H1 (cell line): Measurements from ENCODE around the gene HMCN1. TPM values are rescaled to one million over a fixed set of nuclear protein-coding genes. Genes with fewer than 3 reads are reported as not detected.

Experiments used
- CTCF ChIA-PET: fragments of 300-600 bp; sonication (Branson Sonifier 250); formaldehyde crosslinking; loops from one replicate; lab custom pipeline; 2021; ENCODE audit not compliant: partially characterized antibody; lab: Charles Lee
- POLR2A ChIA-PET: fragments of 300-600 bp; sonication (Branson Sonifier 250); formaldehyde crosslinking; loops from one replicate; lab custom pipeline; 2021; ENCODE audit warnings: inconsistent platforms; ENCODE audit not compliant: partially characterized antibody; lab: Charles Lee
- DNase-seq, 2 experiments: peaks; one replicate each; pipeline versions ENCODE4 v3.0.0 to v3.0.0-alpha.2; 2010 to 2022; ENCODE audit warnings: low spot score in 2 of 2, low read depth in 1 of 2, mixed read lengths in 1 of 2
- FAIRE-seq: peaks from 2 replicates; lab custom pipeline; 2011; peaks lifted over from hg19 to GRCh38; lab: Jason Lieb, UNC
- H2AFZ ChIP-seq: 2 replicates; pipeline ENCODE4 v1.8.1; 2012; ENCODE audit warnings: low read length, inconsistent platforms
- H2AK5ac ChIP-seq: 2 replicates; pipeline ENCODE4 v1.6.1; 2013; ENCODE audit warnings: low read depth, low read length
- H2BK120ac ChIP-seq: replicated peaks from 2 replicates; pipeline ENCODE3; 2013; ENCODE audit warnings: low read depth, low read length, inconsistent platforms
- H2BK12ac ChIP-seq: 2 replicates; pipeline ENCODE4 v1.6.1; 2013; ENCODE audit warnings: low read depth, low read length
- H2BK15ac ChIP-seq: 2 replicates; pipeline ENCODE4 v1.6.1; 2013; ENCODE audit warnings: low read length
- H2BK20ac ChIP-seq: 2 replicates; pipeline ENCODE4 v1.6.1; 2013; ENCODE audit warnings: low read length
- H2BK5ac ChIP-seq: 2 replicates; pipeline ENCODE4 v1.6.1; 2013; ENCODE audit warnings: low read depth, low read length
- H3K14ac ChIP-seq: 2 replicates; pipeline ENCODE4 v1.6.1; 2013; ENCODE audit warnings: inconsistent platforms; ENCODE audit not compliant: insufficient read length
- H3K18ac ChIP-seq: 2 replicates; pipeline ENCODE4 v1.6.1; 2013; ENCODE audit warnings: low read length; ENCODE audit errors: extremely low read depth
- H3K23ac ChIP-seq: 2 replicates; pipeline ENCODE4 v1.6.1; 2013; ENCODE audit warnings: inconsistent platforms; ENCODE audit not compliant: insufficient read length
- H3K23me2 ChIP-seq: 2 replicates; pipeline ENCODE4 v1.6.1; 2013; ENCODE audit warnings: low read depth, low read length
- H3K27ac ChIP-seq: 2 replicates; pipeline ENCODE4 v1.6.1; 2011; ENCODE audit warnings: low read depth, low read length, inconsistent platforms
- H3K27me3 ChIP-seq, 4 experiments: replicated peaks in 1 of 4; 1 replicate in 1 of 4; 2 replicates in 3 of 4; pipeline versions ENCODE4 v1.6.1 to v1.8.1; 2011 to 2013; ENCODE audit warnings: low read length in 3 of 4, mild to moderate bottlenecking in 3 of 4, inconsistent platforms in 2 of 4, mixed read lengths in 2 of 4, moderate library complexity in 1 of 4; ENCODE audit not compliant: control insufficient read depth in 3 of 4, insufficient read depth in 3 of 4; ENCODE audit errors: extremely low read depth in 1 of 4
- H3K36me3 ChIP-seq, 4 experiments: 2 replicates each; pipeline versions ENCODE4 v1.6.1 to v1.8.1; 2011 to 2013; ENCODE audit warnings: mild to moderate bottlenecking in 4 of 4, low read length in 3 of 4, moderate library complexity in 2 of 4, control low read depth in 1 of 4, inconsistent platforms in 1 of 4; ENCODE audit not compliant: insufficient read depth in 4 of 4, control insufficient read depth in 2 of 4
- H3K4ac ChIP-seq: replicated peaks from 2 replicates; pipeline ENCODE3; 2013; ENCODE audit warnings: low read length, low read depth, mixed read lengths, inconsistent platforms; ENCODE audit not compliant: insufficient read length
- H3K4me1 ChIP-seq, 4 experiments: replicated peaks in 1 of 4; 1 replicate in 1 of 4; 2 replicates in 3 of 4; pipeline versions ENCODE4 v1.6.1 to v1.8.1; 2011 to 2013; ENCODE audit warnings: low read length in 3 of 4, inconsistent platforms in 2 of 4, mixed read lengths in 1 of 4; ENCODE audit not compliant: insufficient read depth in 4 of 4, control insufficient read depth in 3 of 4
- H3K4me2 ChIP-seq, 2 experiments: 2 replicates each; pipeline versions ENCODE4 v1.6.1 to v1.8.1; 2011 to 2013; ENCODE audit warnings: low read depth in 2 of 2, low read length in 2 of 2, control low read depth in 1 of 2, inconsistent platforms in 1 of 2, mild to moderate bottlenecking in 1 of 2; ENCODE audit not compliant: insufficient read depth in 1 of 2
- H3K4me3 ChIP-seq, 4 experiments: fragments of 200-600, 300-600 bp in 1 of 4; sonication (generic), shearing (Covaris generic), sonication (Bioruptor Twin) in 1 of 4; 2 replicates each; pipeline versions ENCODE4 v1.5.1 to v1.8.1; 2011 to 2016; ENCODE audit warnings: low read length in 4 of 4, low read depth in 3 of 4, control low read depth in 2 of 4, inconsistent platforms in 2 of 4, mild to moderate bottlenecking in 2 of 4, mixed read lengths in 1 of 4, moderate library complexity in 1 of 4; ENCODE audit not compliant: insufficient read depth in 2 of 4; ENCODE audit errors: extremely low read depth in 1 of 4
- H3K56ac ChIP-seq: replicated peaks from 2 replicates; pipeline ENCODE3; 2013; ENCODE audit warnings: low read depth, mild to moderate bottlenecking, mixed read lengths, low read length, inconsistent platforms; ENCODE audit not compliant: insufficient read length
- H3K79me1 ChIP-seq: 2 replicates; pipeline ENCODE4 v1.6.1; 2013; ENCODE audit warnings: low read depth, low read length, control low read depth
- H3K79me2 ChIP-seq, 2 experiments: 2 replicates each; pipeline versions ENCODE4 v1.6.1 to v1.8.1; 2012 to 2013; ENCODE audit warnings: low read length in 2 of 2, mild to moderate bottlenecking in 2 of 2, inconsistent platforms in 1 of 2; ENCODE audit not compliant: insufficient read depth in 2 of 2, control insufficient read depth in 1 of 2
- H3K9ac ChIP-seq, 4 experiments: replicated peaks in 1 of 4; 1 replicate in 1 of 4; 2 replicates in 3 of 4; pipeline versions ENCODE4 v1.6.1 to v1.8.1; 2011 to 2013; ENCODE audit warnings: low read depth in 3 of 4, low read length in 3 of 4, control low read depth in 2 of 4, mild to moderate bottlenecking in 2 of 4, moderate library complexity in 2 of 4, inconsistent platforms in 1 of 4; ENCODE audit errors: extremely low read depth in 1 of 4
- H3K9me3 ChIP-seq, 2 experiments: 2 replicates each; pipeline versions ENCODE4 v1.6.1 to v1.8.1; 2012 to 2013; ENCODE audit warnings: mild to moderate bottlenecking in 2 of 2, moderate library complexity in 2 of 2, control low read depth in 1 of 2, inconsistent platforms in 1 of 2, low read depth in 1 of 2, low read length in 1 of 2, mixed read lengths in 1 of 2; ENCODE audit not compliant: insufficient read depth in 2 of 2
- H4K20me1 ChIP-seq, 2 experiments: replicated peaks in 1 of 2; 2 replicates each; pipeline versions ENCODE3 to v1.8.1; 2011 to 2013; ENCODE audit warnings: inconsistent platforms in 2 of 2, low read length in 2 of 2, mild to moderate bottlenecking in 1 of 2; ENCODE audit not compliant: insufficient read depth in 2 of 2, control insufficient read depth in 1 of 2
- H4K5ac ChIP-seq: 2 replicates; pipeline ENCODE4 v1.6.1; 2013; ENCODE audit warnings: low read length, low read depth, mixed read lengths, inconsistent platforms; ENCODE audit not compliant: insufficient read length
- H4K8ac ChIP-seq: 2 replicates; pipeline ENCODE4 v1.8.0; 2013; ENCODE audit warnings: mild to moderate bottlenecking, moderate library complexity, low read length, inconsistent platforms; ENCODE audit not compliant: insufficient read depth; ENCODE audit errors: extremely low read depth
- H4K91ac ChIP-seq: replicated peaks from 2 replicates; pipeline ENCODE3; 2013; ENCODE audit warnings: low read length, mixed read lengths, inconsistent platforms; ENCODE audit not compliant: insufficient read length
- BCL11A ChIP-seq, 2 experiments: IDR thresholded peaks; one replicate each; pipeline ENCODE4 v1.6.1; 2011; ENCODE audit warnings: low read depth in 2 of 2, low read length in 2 of 2, mild to moderate bottlenecking in 2 of 2
- CEBPB ChIP-seq: IDR thresholded peaks from 2 replicates; pipeline ENCODE4 v1.6.1; 2012; ENCODE audit warnings: low read depth, low read length
- KDM4A ChIP-seq: IDR thresholded peaks from one replicate; pipeline ENCODE4 v1.7.1; 2012; ENCODE audit warnings: low read depth, mild to moderate bottlenecking, moderate library complexity, low read length, inconsistent platforms; ENCODE audit not compliant: severe bottlenecking
- TBP ChIP-seq: IDR thresholded peaks from 2 replicates; pipeline ENCODE4 v1.6.1; 2011; ENCODE audit warnings: low read depth, low read length, improper control_type of control experiment
- WGBS, 2 experiments: shearing (Covaris generic) in 1 of 2; methylation state at CpG; one replicate each; pipeline versions ENCODE4 v1.1.6 to v1.1.7; 2013 to 2015; ENCODE audit warnings: low lambda C conversion rate in 2 of 2, mixed read lengths in 2 of 2, inconsistent platforms in 1 of 2, low coverage in 1 of 2, missing lambda C conversion rate in 1 of 2; ENCODE audit not compliant: insufficient replicate concordance in 2 of 2, insufficient coverage in 1 of 2, insufficient read length in 1 of 2; ENCODE audit errors: extremely low coverage in 1 of 2, missing lambda C conversion rate in 1 of 2; 5-methylcytosine and 5-hydroxymethylcytosine counted together
- polyA plus RNA-seq, 7 experiments: library from polyadenylated mRNA; depleted of rRNA in 3 of 7; stranded (reverse) in 5 of 7; unstranded in 2 of 7; fragments of >200 nt in 5 of 7; fragments of 200-250 nt in 2 of 7; gene quantifications; 1 replicate in 5 of 7; 2 replicates in 1 of 7; 4 replicates in 1 of 7; pipeline versions ENCODE4 v1.2.1 to v1.2.3, GENCODE V29; 2011 to 2013; ENCODE audit warnings: missing spikeins in 2 of 7, mixed read lengths in 2 of 7
- total RNA-seq: library from RNA; stranded (reverse); fragmentation: NEBNext Ultra II Directional; extraction: Animal tissue kit (Norgen Biotek cat#: 25700); gene quantifications from 2 replicates; pipeline ENCODE4 v1.2.1, GENCODE V29; 2021

Gene HMCN1
- total and polyA plus RNA-seq, 2 of the 8 experiments (the other 6 are each of a cell fraction or from before 2014, with no cell fraction given), result 13.8 to 14.6 TPM

GRCh38 chr1:186089940-186090339 lies 355.7 kb downstream of the HMCN1 start:
- Histone ChIP-seq H2BK5ac (no peak overlapping the region), H3K4ac (no peak overlapping the region), H3K36me3 (no peaks in the 10 kb centered on the region), H4K91ac (no peak overlapping the region), H3K4me3 (no peak overlapping the region), H3K14ac (no peak overlapping the region), H3K23me2 (no peaks in the 10 kb centered on the region), H2BK12ac (no peak overlapping the region), H3K9me3 (no peaks in the 10 kb centered on the region), H3K27ac (no peak overlapping the region), H3K79me2 (no peaks in the 10 kb centered on the region), H3K27me3 (no peaks in the 10 kb centered on the region), H3K79me1 (no peaks in the 10 kb centered on the region), H2BK15ac (no peak overlapping the region), H2AFZ (no peak overlapping the region), H3K18ac (no peak overlapping the region), H2BK120ac (no peak overlapping the region), H3K56ac (no peak overlapping the region), H2BK20ac (no peak overlapping the region), H3K4me1 (no peaks in the 10 kb centered on the region), H3K23ac (no peak overlapping the region), H4K8ac (no peak overlapping the region), H3K4me2 (no peak overlapping the region), H2AK5ac (no peak overlapping the region), H4K20me1 (no peaks in the 10 kb centered on the region), H3K9ac (no peak overlapping the region), H4K5ac (no peak overlapping the region)
- ChIA-PET POLR2A (no interaction called here), CTCF (interaction anchor here (1.2 kb wide), 1 partner anchor 65 kb away, joined by 4 read pairs; no protein-coding TSS in a partner anchor)
- no peak for TF ChIP-seq KDM4A
- TF ChIP-seq CEBPB, result peak; percentile 84; the same call in 1 of the 2 replicates
- TF ChIP-seq BCL11A (IDR thresholded peaks at IDR 0.05; ENCODE audit: low read depth in 2 of 2, low read length in 2 of 2), result no peak
- no peak for TF ChIP-seq TBP
- WGBS, 2 experiments, result 86% methylated on average over 4 of the region's 4 CpGs; no CpG with 5 or more reads in 1 of the 2 experiments
- FAIRE-seq (no peak), DNase-seq (no peak)
